ENCODE results near the gene CISD1.
A peak's percentile ranks its signal among the peaks of the same experiment; 100 is the strongest.

CISD1 gene

DNA sequence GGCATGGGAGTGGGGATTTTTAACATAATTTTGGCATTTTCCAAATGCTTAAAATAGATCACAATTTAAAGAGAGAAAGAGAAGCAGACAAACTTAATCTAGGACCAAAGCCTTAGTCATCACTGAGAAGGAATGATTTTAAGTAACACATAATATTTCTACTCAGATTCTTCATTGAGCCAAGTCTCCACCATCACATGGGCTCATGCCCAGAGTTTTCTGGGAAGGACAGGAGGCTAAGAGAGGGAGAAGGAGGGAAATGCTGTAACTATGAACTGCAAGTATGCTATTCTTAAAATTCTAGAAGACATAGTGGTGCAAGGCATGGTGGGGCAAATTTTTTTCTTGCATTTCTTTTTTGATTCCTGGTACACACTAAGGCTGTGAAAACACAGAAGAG lies 42.1 kb downstream of the CISD1 start:
- DNase-seq (ENCODE audit: low spot score), result no peak

DNA sequence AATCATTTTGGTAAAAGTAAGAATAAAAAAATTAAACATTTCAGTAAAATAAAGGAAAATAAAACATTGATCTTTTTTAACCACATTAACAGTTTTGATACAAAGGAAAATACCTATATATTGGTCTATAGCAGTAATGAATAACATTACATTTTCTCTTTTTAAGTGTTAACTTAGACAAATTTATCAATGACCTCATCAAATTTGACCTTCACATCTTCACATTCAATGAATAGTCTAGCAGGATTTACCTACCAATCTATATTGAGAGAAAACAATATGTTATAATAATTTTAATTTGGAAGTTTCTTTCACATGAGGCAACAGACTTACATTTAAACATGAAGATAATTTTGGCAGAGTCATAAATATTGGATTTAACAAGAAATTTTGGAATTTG lies 47.9 kb downstream of the CISD1 start:
- no peak for DNase-seq (ENCODE audit: low spot score)

DNA sequence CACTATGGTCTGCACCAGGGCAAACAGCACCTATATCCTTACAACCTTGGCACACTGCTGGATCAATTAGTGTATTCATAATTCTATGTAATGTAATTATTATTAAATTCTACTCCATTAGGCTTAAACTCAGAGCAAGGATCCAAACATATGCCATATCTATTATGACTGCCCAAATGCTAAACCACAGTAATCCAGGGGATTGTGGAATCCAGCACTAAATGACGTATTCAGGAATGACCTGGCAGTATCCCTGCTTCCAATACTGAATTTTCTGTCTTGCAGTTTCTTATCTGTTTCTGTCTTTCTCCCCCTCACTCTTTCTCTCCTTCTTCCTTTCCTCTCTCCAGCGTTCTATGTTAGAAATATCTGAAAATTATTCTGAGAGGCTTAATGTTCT lies 49.4 kb downstream of the CISD1 start:
- DNase-seq (ENCODE audit: low spot score), result no peak

DNA sequence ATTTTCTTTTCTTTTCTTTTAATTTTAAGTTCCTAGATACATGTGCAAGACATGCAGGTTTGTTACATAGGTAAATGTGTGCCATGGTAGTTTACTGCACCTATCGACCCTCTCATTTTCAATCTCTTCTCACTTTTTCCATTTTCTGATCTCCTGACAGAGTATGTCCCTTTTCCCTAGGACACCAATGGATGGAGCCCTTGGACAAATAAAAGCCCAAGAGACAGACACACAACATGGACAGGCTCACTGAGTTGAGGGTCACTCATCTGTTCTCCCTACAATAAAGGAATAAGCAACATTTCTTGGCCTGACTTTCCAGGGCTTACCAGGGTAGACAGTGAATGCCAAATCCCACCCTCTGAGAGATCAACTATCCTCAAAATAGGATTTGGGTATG lies 50.6 kb downstream of the CISD1 start:
- DNase-seq (ENCODE audit: low spot score), result no peak

DNA sequence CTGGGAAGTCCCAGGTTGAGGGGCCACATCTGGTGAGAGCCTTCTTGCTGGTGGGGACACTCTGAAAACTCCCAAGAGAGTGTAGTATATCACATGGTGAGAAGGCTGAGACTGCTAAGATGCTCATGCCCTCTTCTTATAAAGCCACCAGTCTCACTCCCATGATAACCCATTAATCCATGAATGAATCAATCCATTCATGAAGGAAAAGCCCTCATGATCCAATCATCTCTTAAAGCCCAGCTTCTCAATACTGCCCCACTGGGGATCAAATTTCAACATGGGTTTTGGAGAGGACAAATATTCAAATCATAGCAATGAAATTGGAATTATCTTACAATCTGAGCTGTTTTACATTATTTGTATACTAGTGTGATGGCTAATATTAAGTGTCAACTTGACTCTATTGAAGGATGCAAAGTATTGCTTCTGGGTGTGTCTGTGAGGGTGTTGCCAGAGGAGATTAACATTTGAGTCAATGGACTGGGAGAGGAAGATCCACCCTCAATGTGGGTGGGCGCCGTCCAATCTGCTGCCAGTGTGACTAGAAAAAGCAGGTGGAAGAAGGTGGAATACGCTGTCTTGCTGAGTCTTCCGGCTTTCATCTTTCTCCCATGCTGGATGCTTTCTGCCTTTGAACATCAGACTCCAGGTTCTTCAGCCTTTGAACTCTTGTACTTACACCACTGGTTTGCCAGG lies 51.5 kb downstream of the CISD1 start:
- DNase-seq (ENCODE audit: low spot score), result no peak

DNA sequence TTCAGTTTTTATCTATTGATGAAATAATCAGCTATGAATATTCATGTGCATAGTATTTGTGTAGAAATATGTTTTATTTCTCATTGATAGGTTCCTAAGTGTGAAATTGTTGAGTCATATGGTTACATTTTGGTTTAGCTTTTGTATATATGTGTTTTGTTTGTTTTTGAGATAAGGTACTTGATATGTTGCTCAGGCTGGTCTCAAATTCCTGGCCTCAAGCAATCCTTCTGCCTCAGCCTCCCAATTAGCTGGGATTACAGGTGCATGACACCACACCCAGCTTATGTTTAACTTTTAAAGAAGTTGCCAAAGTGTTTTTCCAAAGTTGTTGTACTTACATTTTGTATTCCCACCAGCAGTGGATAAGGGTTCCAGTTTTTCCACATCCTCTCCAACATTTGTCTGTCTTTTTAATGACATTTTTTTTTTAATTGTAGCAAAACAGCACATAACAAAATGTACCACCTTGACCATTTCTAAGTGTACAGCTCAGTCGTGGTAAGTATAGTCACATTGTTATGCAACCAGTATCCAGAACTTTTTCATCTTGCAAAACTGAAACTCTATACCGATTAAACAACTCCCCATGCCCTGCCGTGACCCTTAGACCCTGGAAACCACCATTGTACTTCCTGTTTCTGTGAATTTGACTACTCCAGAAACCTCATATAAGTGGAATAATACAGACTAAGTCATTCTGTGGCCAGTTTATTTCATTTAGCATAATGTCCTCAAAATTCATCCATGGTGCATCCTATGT lies 53.3 kb downstream of the CISD1 start:
- no peak for DNase-seq (ENCODE audit: low spot score)

DNA sequence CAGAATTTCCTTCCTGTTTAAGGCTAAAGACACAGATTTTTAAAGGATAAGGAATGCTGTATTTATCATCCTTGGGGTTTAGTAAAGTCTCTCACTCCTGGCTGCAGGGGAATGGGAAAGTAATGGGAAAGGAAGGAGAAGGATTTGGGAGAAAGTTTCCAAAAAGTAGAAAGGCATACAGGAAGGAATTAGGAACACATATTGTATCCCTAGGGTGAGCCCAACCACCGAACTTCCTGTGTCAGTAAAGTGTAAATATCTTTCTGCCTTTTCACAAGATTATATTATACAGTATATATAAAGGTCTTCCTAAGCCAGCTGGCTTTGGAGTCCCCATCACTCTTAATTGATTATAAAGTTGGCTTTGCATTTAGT lies 53.9 kb downstream of the CISD1 start:
- no peak for DNase-seq (ENCODE audit: low spot score)

DNA sequence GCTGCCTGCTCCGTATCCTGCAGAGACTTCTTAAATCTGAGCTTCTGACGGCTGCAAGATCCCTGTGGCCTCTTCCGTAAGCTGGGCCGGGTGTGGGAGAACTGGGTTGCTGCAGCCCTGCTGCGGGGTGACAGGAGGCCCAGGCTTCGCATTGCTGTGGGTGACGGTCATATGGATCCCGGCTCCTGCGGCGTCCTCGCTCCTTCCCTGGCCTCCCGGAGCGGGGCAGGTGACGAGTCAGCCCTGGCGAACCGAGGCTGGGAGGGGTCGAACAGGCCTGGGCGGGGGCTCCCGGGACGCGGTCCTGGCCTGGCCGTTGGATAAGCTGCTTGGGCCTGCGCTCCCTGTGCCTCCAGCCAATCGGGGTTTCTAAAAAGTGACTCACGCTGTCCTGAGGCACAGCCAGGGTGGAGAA lies 58.0 kb downstream of the CISD1 start:
- DNase-seq (ENCODE audit: low spot score), result no peak

DNA sequence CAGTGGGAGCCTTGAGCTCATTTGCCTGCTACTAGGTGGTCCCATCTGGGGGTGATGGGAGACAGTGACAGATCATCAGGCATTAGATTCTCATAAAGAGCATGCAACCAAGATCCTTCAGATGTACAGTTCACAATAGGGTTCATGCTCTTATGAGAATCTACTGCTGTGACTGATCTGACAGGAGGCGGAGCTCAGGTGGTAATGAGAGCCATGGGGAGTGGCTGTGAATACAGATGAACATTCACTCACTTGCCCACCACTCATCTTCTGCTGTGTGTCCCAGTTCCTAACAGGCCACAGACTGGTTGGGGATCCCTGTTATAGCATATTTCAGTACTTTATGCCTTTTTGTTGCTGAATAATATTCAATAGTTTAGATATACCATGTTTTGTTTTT lies 59.3 kb downstream of the CISD1 start:
- no peak for DNase-seq (ENCODE audit: low spot score)

DNA sequence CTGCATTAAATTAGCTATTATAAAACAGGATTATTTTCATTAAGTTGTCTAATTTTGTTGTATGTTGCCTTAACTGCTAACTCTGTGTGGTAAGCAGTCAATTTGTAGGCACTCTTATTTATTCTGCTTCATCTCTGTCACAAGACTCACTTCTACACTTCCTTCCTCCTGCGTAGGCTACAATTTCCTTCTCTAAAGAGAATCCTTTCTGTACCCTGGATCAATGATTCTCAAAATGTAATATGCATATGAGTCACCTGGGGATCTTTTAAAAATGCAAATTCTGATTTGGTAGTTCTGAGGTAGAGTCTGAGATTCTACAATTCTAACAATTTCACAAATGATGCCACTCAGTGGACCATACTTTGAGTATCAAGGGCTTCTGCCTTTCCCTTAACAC lies 61.5 kb downstream of the CISD1 start:
- DNase-seq (ENCODE audit: low spot score), result no peak

DNA sequence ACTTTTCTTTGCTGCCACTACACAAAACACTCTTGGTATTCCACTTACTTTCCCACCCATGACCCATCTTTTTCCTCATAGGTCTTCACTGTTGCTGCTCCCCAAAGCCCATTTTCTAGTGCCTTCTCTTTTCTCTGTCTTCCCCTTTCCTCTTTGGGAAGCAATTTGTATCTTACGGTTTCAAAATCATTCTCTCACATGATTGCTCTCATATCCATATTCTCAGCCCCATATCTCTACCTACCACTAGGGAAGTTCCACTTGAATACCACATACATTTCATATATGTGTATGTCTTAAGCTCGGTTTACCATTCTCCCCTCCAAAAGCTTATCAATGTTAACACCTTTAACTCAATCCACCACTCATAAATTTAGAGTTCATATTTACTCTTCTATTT lies 62.7 kb downstream of the CISD1 start:
- no peak for DNase-seq (ENCODE audit: low spot score)

DNA sequence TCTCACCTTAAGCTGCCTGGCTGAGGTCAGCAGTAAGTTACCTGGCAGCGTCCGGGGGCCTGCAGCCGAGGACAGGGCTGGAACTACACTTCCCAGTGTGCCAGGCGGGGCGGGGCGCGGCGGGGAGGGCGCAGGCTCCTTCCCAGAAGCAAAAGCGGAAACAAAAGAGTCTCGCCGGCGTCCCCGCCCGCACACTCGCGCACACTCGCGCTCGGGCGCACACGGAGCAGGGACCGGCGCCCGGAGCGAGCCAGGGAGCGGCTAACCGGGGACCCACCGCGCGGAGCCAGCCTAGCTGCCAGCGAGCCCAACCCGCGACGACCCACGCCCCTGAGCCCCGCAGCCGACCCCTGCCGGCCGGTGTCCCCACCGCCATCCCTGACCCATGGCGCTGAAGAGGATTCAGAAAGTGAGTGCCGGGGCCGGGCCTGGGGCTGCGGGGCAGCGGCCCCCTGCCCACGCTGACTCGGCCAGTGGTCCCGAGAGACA lies 65.9 kb downstream of the CISD1 start, which contains the start of gene UBE2D1:
Gene UBE2D1, plus strand, starts transcription at position 190 of the 489 bp plus-strand sequence. Its CDS starts 196 bp downstream, at position 386.
- peak; percentile 81 for DNase-seq (ENCODE audit: low spot score)

DNA sequence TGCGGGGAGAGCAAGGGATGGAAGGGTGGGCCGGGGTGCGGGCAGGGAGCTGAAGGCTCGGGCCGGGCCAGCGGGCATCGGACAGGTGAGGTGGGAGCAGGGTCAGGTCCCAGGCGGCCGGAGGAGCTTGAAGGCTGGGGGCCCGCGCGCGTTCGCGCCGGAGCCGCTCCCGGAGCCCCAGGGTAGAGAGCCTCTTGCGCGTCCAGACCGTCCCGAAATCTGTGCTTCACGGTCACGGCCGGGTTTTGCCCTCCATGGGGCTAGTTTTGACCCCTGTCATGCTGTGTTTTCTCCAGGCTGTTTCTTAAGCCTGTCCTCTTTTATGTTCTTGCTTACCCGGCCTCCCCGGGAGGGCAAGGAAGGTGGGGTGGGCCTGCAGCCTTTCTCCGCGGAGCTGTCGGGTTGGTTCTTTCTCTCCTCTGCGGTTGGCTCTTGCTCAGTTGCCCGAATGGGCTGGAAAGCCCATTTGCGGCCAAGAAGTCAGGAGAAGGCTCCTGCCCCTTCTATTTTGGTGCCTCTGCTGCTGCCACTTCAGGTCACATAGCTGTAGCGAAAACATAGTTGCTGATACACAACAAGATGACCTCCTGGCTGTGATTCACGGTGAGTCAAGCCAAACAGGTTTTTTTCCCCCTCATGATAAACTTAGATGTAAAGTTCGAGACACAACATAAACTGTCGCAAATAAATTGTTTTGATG lies 66.5 kb downstream of the CISD1 start:
- DNase-seq (ENCODE audit: low spot score), result no peak

DNA sequence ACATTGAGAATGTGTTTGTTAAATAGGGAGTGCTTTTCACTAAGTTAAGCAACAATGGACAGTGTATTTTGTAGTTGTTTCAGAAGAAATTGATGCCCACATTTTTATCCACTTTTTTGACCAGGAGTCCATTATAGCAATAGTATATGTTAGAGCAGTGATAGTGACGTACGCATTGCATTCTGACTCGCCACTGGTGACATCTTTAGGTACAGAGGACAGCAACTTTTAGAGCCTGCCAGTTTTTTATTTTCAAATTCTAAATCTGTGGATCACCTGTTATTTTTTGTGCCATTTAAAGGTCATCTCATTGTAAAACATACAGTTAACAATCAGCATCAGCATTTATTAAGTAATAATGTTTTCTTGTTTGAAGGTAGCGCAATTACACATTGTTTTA lies 67.3 kb downstream of the CISD1 start:
- DNase-seq (ENCODE audit: low spot score), result no peak

Measured in CD4-positive, alpha-beta T cell treated with Interleukin-6 at 100 ng/mL for 8 hours (primary cell).